Esophagus mucosa (tissue), 1 donor: Measurements from ENCODE around the gene SAP30L. TPM values are rescaled to one million over a fixed set of nuclear protein-coding genes. Genes with fewer than 3 reads are reported as not detected.

Source experiments
- total RNA-seq: library from RNA; stranded (reverse); gene quantifications from one replicate; pipeline ENCODE4 v1.2.4, GENCODE V29; 2023
- donor health status: DM: yes; HTN: yes; CAD: no.

SAP30L gene
- total RNA-seq, 1 donor from 2014 or later = 19.4 TPM

Other genes starting within 250 kb of the SAP30L start
- not detected for gene HAND1, start 32.2 kb downstream of the SAP30L start, total RNA-seq